ENCODE data around the gene PCED1A. TPM values are rescaled to one million over a fixed set of nuclear protein-coding genes. Genes with fewer than 3 reads are reported as not detected.

Gene PCED1A
- total and polyA plus RNA-seq, 2 of the 13 experiments (the other 11 are each of a cell fraction or from before 2014, with no cell fraction given), result 40.1 to 84.2 TPM

DNA sequence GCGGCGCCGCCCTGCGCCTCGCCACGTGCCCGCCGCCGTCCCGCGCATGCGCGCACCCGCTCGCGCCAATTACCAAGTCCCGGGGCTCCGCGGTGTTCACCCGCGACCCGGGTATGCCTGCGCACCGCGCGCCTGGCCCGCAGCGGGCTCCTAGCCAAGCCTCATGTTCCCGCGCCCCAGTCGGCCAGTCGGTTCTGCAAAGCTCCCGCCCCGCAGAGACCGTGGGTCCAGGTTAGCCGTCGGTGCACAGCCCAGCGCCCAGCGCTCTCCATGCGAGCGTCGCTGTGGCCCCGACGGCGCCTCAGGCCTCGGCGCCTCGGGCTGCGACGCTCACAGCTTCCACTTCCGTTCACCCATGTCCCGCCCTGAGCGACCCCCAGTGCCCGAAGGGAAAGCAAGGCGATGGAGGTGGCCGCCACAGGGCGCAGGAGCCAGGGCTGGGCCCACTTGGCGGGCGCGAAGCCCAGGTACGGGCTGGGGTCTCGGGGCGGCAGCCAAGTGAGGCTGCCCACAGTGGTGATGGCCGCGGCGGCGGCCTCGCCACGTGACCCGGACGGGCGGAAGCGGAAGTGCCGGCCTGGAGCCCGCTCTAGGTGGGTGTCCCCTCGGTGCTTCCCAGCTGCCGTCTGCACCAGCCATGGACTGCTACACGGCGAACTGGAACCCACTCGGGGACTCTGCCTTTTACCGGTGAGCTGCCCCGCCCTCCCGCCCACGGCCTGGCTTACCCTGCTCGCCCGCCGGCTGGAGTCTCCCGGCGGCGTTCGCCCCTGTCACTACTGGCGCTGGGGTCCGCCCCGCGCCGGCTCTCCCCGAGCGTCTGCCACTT, at the start of gene PCED1A, which contains the start of gene VPS16 (continued):
- TF ChIP-seq PATZ1 (CRISPR knock-in tag; IDR thresholded peaks at IDR 0.05) (no peak; the same call in 1 of the 2 replicates), ZNF24 (IDR thresholded peaks at IDR 0.05) (peak; percentile 47; the same call in 1 of the 2 replicates), MAF1 (CRISPR knock-in tag; IDR thresholded peaks at IDR 0.05; ENCODE audit: borderline replicate concordance) (peak; percentile 93), TP53 (CRISPR knock-in tag; conservative IDR thresholded peaks at IDR 0.05) (peak; percentile 92), ARNT (IDR thresholded peaks at IDR 0.05) (no peak), ZNF235 (CRISPR knock-in tag; IDR thresholded peaks at IDR 0.05; ENCODE audit: borderline replicate concordance) (peak; percentile 90; the same call in 1 of the 2 replicates), RAD51 (IDR thresholded peaks at IDR 0.05; ENCODE audit: borderline replicate concordance) (peak; percentile 89), SOX5 (CRISPR knock-in tag; IDR thresholded peaks at IDR 0.05; ENCODE audit: borderline replicate concordance) (no peak), PHF8 (CRISPR knock-in tag; IDR thresholded peaks at IDR 0.05) (peak; percentile 99), ZFP36L1 (CRISPR knock-in tag; IDR thresholded peaks at IDR 0.05) (no peak), SP5 (CRISPR knock-in tag; IDR thresholded peaks at IDR 0.05; ENCODE audit: borderline replicate concordance, low read depth) (peak; percentile 35; the same call in 1 of the 2 replicates)
- TF ChIP-seq, protein P1, sequence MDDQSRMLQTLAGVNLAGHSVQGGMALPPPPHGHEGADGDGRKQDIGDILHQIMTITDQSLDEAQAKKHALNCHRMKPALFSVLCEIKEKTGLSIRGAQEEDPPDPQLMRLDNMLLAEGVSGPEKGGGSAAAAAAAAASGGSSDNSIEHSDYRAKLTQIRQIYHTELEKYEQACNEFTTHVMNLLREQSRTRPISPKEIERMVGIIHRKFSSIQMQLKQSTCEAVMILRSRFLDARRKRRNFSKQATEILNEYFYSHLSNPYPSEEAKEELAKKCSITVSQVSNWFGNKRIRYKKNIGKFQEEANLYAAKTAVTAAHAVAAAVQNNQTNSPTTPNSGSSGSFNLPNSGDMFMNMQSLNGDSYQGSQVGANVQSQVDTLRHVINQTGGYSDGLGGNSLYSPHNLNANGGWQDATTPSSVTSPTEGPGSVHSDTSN (CRISPR knock-in tag; IDR thresholded peaks at IDR 0.05; ENCODE audit: borderline replicate concordance), result peak; percentile 95
- TF ChIP-seq, protein P2, sequence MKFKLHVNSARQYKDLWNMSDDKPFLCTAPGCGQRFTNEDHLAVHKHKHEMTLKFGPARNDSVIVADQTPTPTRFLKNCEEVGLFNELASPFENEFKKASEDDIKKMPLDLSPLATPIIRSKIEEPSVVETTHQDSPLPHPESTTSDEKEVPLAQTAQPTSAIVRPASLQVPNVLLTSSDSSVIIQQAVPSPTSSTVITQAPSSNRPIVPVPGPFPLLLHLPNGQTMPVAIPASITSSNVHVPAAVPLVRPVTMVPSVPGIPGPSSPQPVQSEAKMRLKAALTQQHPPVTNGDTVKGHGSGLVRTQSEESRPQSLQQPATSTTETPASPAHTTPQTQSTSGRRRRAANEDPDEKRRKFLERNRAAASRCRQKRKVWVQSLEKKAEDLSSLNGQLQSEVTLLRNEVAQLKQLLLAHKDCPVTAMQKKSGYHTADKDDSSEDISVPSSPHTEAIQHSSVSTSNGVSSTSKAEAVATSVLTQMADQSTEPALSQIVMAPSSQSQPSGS (CRISPR knock-in tag; IDR thresholded peaks at IDR 0.05), result peak; percentile 93
- TF ChIP-seq, protein P3, sequence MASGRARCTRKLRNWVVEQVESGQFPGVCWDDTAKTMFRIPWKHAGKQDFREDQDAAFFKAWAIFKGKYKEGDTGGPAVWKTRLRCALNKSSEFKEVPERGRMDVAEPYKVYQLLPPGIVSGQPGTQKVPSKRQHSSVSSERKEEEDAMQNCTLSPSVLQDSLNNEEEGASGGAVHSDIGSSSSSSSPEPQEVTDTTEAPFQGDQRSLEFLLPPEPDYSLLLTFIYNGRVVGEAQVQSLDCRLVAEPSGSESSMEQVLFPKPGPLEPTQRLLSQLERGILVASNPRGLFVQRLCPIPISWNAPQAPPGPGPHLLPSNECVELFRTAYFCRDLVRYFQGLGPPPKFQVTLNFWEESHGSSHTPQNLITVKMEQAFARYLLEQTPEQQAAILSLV (CRISPR knock-in tag; IDR thresholded peaks at IDR 0.05; ENCODE audit: borderline replicate concordance), result peak; percentile 98
- TF ChIP-seq, protein P4, sequence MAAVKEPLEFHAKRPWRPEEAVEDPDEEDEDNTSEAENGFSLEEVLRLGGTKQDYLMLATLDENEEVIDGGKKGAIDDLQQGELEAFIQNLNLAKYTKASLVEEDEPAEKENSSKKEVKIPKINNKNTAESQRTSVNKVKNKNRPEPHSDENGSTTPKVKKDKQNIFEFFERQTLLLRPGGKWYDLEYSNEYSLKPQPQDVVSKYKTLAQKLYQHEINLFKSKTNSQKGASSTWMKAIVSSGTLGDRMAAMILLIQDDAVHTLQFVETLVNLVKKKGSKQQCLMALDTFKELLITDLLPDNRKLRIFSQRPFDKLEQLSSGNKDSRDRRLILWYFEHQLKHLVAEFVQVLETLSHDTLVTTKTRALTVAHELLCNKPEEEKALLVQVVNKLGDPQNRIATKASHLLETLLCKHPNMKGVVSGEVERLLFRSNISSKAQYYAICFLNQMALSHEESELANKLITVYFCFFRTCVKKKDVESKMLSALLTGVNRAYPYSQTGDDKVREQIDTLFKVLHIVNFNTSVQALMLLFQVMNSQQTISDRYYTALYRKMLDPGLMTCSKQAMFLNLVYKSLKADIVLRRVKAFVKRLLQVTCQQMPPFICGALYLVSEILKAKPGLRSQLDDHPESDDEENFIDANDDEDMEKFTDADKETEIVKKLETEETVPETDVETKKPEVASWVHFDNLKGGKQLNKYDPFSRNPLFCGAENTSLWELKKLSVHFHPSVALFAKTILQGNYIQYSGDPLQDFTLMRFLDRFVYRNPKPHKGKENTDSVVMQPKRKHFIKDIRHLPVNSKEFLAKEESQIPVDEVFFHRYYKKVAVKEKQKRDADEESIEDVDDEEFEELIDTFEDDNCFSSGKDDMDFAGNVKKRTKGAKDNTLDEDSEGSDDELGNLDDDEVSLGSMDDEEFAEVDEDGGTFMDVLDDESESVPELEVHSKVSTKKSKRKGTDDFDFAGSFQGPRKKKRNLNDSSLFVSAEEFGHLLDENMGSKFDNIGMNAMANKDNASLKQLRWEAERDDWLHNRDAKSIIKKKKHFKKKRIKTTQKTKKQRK (IDR thresholded peaks at IDR 0.05; ENCODE audit: low read length), result no peak
- TF ChIP-seq, protein P5, sequence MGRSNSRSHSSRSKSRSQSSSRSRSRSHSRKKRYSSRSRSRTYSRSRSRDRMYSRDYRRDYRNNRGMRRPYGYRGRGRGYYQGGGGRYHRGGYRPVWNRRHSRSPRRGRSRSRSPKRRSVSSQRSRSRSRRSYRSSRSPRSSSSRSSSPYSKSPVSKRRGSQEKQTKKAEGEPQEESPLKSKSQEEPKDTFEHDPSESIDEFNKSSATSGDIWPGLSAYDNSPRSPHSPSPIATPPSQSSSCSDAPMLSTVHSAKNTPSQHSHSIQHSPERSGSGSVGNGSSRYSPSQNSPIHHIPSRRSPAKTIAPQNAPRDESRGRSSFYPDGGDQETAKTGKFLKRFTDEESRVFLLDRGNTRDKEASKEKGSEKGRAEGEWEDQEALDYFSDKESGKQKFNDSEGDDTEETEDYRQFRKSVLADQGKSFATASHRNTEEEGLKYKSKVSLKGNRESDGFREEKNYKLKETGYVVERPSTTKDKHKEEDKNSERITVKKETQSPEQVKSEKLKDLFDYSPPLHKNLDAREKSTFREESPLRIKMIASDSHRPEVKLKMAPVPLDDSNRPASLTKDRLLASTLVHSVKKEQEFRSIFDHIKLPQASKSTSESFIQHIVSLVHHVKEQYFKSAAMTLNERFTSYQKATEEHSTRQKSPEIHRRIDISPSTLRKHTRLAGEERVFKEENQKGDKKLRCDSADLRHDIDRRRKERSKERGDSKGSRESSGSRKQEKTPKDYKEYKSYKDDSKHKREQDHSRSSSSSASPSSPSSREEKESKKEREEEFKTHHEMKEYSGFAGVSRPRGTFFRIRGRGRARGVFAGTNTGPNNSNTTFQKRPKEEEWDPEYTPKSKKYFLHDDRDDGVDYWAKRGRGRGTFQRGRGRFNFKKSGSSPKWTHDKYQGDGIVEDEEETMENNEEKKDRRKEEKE (IDR thresholded peaks at IDR 0.05), result no peak

Measured in HepG2 (cell line).